ENCODE results near the gene DCDC2. TPM values are rescaled to one million over a fixed set of nuclear protein-coding genes. Genes with fewer than 3 reads are reported as not detected.

DCDC2 gene
- total RNA-seq, 2 experiments from 2014 or later = 0.06 TPM; not detected in 1

DNA sequence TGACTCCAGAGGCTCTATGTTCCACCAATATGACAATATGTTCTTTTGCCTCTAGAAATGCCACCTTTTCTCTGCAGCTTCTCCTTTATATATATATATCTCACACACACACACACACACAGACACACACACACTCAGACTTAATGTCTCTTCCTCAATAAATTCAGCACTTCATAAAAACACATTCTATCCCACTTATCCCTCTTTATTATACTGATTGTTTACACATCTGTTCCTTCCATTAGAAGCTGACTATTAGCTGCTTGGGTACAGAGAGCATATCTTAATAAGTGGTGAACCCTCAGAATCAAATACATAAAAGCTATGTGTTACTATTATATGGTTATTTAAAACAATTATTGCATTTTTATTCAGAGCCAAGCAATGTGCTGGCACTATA lies 208.6 kb downstream of the DCDC2 start:
- intact Hi-C loops (cut with micrococcal nuclease; ENCODE audit: unreplicated experiment) = no loop called here

DNA sequence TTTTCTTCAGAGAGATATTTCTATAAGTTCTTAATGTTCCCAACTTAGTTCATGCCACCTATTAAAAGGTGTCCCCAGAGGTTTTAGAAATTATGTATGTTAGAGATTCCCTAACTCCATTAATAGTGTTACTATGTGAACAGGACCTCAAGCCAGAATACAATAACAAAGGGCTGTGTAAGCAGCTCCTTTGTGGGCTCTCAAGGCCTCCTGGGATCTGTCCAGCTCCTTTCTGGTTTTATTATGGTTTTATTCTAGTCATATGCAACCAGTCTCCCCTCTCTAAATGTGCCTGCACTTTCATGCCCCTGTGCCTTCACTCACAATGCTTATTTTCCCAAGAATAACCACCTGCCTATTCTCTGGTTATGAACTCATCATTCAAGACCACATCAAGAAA lies 209.2 kb downstream of the DCDC2 start:
- H3K4me1 ChIP-seq (ENCODE audit: insufficient read depth, low read length, poor library complexity, severe bottlenecking) = no peaks in the 10 kb centered on the region
- H3K79me2 ChIP-seq (ENCODE audit: insufficient read depth, low read depth, low read length) = no peaks in the 10 kb centered on the region
- no peak overlapping the region for H3K4me3 ChIP-seq (ENCODE audit: low read depth, low read length, poor library complexity, severe bottlenecking)
- H3K9me3 ChIP-seq (ENCODE audit: low read length) = no peaks in the 10 kb centered on the region
- no TSS peak for BruUV-seq (replicated peaks)
- no peak for DNase-seq (ENCODE audit: low spot score)
- no peak for TF ChIP-seq EZH2phosphoT487 (IDR thresholded peaks at IDR 0.05; ENCODE audit: borderline replicate concordance, low read depth, low read length)
- no peak for TF ChIP-seq CTCF (conservative IDR thresholded peaks at IDR 0.05; ENCODE audit: low read length)
- ChIA-PET POLR2A (interaction anchor here (1.2 kb wide), 1 partner anchor 16 kb away, joined by 3 read pairs; no protein-coding TSS in a partner anchor), CTCF (ENCODE audit: unreplicated experiment) (no interaction called here)
- no peak overlapping the region for H3K27ac ChIP-seq (ENCODE audit: low read depth, low read length, poor library complexity, severe bottlenecking)
- no peak overlapping the region for H2AFZ ChIP-seq (ENCODE audit: low read length)
- intact Hi-C loops (cut with micrococcal nuclease; ENCODE audit: unreplicated experiment) = no loop called here
- no peak overlapping the region for H3K4me2 ChIP-seq (ENCODE audit: low read length)
- H3K9me2 ChIP-seq (ENCODE audit: insufficient read depth, low read length) = no peaks in the 10 kb centered on the region
- no peaks in the 10 kb centered on the region for H3K36me3 ChIP-seq (ENCODE audit: insufficient read depth, low read length)
- H4K20me1 ChIP-seq (ENCODE audit: insufficient read depth, low read length) = no peaks in the 10 kb centered on the region

More for the DNA sequence above, 208.6 kb downstream of the DCDC2 start:
- ChIA-PET POLR2A (interaction anchor here (0.7 to 1.2 kb wide), 2 partner anchors 16 to 404 kb away, joined by 3 read pairs; no protein-coding TSS in a partner anchor), CTCF (ENCODE audit: unreplicated experiment) (no interaction called here)
- DNase-seq (ENCODE audit: low spot score) = no peak
- no peaks in the 10 kb centered on the region for H3K4me1 ChIP-seq (ENCODE audit: insufficient read depth, low read length, poor library complexity, severe bottlenecking)
- H2AFZ ChIP-seq (ENCODE audit: low read length) = no peak overlapping the region
- no peak overlapping the region for H3K4me3 ChIP-seq (ENCODE audit: low read depth, low read length, poor library complexity, severe bottlenecking)
- BruUV-seq (replicated peaks) = no TSS peak
- H4K20me1 ChIP-seq (ENCODE audit: insufficient read depth, low read length) = no peaks in the 10 kb centered on the region
- no peaks in the 10 kb centered on the region for H3K36me3 ChIP-seq (ENCODE audit: insufficient read depth, low read length)
- no peak overlapping the region for H3K4me2 ChIP-seq (ENCODE audit: low read length)
- TF ChIP-seq EZH2phosphoT487 (IDR thresholded peaks at IDR 0.05; ENCODE audit: borderline replicate concordance, low read depth, low read length) (no peak), CTCF (conservative IDR thresholded peaks at IDR 0.05; ENCODE audit: low read length) (no peak)
- H3K9me3 ChIP-seq (ENCODE audit: low read length) = no peaks in the 10 kb centered on the region
- no peak overlapping the region for H3K27ac ChIP-seq (ENCODE audit: low read depth, low read length, poor library complexity, severe bottlenecking)
- H3K79me2 ChIP-seq (ENCODE audit: insufficient read depth, low read depth, low read length) = no peaks in the 10 kb centered on the region
- H3K9me2 ChIP-seq (ENCODE audit: insufficient read depth, low read length) = no peaks in the 10 kb centered on the region

- H3K9me3 ChIP-seq (ENCODE audit: low read length) = no peaks in the 10 kb centered on the region
- no peak for TF ChIP-seq CTCF (conservative IDR thresholded peaks at IDR 0.05; ENCODE audit: low read length)
- no peak for TF ChIP-seq EZH2phosphoT487 (IDR thresholded peaks at IDR 0.05; ENCODE audit: borderline replicate concordance, low read depth, low read length)
- H3K4me2 ChIP-seq (ENCODE audit: low read length) = no peak overlapping the region
- BruUV-seq (replicated peaks) = no TSS peak
- intact Hi-C loops (cut with micrococcal nuclease; ENCODE audit: unreplicated experiment) = no loop called here
- no peaks in the 10 kb centered on the region for H3K36me3 ChIP-seq (ENCODE audit: insufficient read depth, low read length)
- no peak overlapping the region for H3K4me3 ChIP-seq (ENCODE audit: low read depth, low read length, poor library complexity, severe bottlenecking)
- no peak overlapping the region for H2AFZ ChIP-seq (ENCODE audit: low read length)
- H3K9me2 ChIP-seq (ENCODE audit: insufficient read depth, low read length) = no peaks in the 10 kb centered on the region
- H3K4me1 ChIP-seq (ENCODE audit: insufficient read depth, low read length, poor library complexity, severe bottlenecking) = no peaks in the 10 kb centered on the region
- CTCF ChIA-PET (ENCODE audit: unreplicated experiment) = no interaction called here
- no peak for DNase-seq (ENCODE audit: low spot score)
- no peak overlapping the region for H3K27ac ChIP-seq (ENCODE audit: low read depth, low read length, poor library complexity, severe bottlenecking)
- POLR2A ChIA-PET = interaction anchor here (0.6 kb wide), 1 partner anchor 894 kb away, joined by 3 read pairs; no protein-coding TSS in a partner anchor
- no peaks in the 10 kb centered on the region for H3K79me2 ChIP-seq (ENCODE audit: insufficient read depth, low read depth, low read length)
- H4K20me1 ChIP-seq (ENCODE audit: insufficient read depth, low read length) = no peaks in the 10 kb centered on the region
Observed at GRCh38 chr6:24148154-24148570, 209.7 kb downstream of the DCDC2 start.
